Parathyroid adenoma (tissue), 2 donors: ENCODE data around the gene MNT.

Experiments
- H2AFZ ChIP-seq: fragments of 300-600 bp; sonication (generic); one replicate; pipeline ENCODE4 v1.7.0; 2017; ENCODE audit warnings: antibody characterized with exemption, mild to moderate bottlenecking
- H3K27ac ChIP-seq: fragments of 300-600 bp; sonication (generic); one replicate; pipeline ENCODE4 v1.7.0; 2017
- H3K27me3 ChIP-seq: fragments of 300-600 bp; sonication (generic); one replicate; pipeline ENCODE4 v1.7.0; 2017; ENCODE audit warnings: low read length; ENCODE audit not compliant: control insufficient read depth, insufficient read depth
- H3K36me3 ChIP-seq: fragments of 300-600 bp; sonication (generic); one replicate; pipeline ENCODE4 v1.7.0; 2017; ENCODE audit warnings: low read length; ENCODE audit not compliant: control insufficient read depth, insufficient read depth
- H3K4me1 ChIP-seq: fragments of 300-600 bp; sonication (generic); one replicate; pipeline ENCODE4 v1.7.0; 2017; ENCODE audit warnings: control low read depth
- H3K4me2 ChIP-seq: fragments of 300-600 bp; sonication (generic); one replicate; pipeline ENCODE4 v1.7.0; 2017; ENCODE audit warnings: low read length
- H3K4me3 ChIP-seq: fragments of 300-600 bp; sonication (generic); one replicate; pipeline ENCODE4 v1.7.0; 2017; ENCODE audit warnings: low read depth, low read length
- H3K79me2 ChIP-seq: fragments of 300-600 bp; sonication (generic); one replicate; pipeline ENCODE4 v1.7.0; 2017; ENCODE audit warnings: control low read depth
- H3K9ac ChIP-seq: fragments of 300-600 bp; sonication (generic); one replicate; pipeline ENCODE4 v1.7.0; 2017; ENCODE audit warnings: mild to moderate bottlenecking
- H3K9me3 ChIP-seq: fragments of 300-600 bp; sonication (generic); one replicate; pipeline ENCODE4 v1.7.0; 2017; ENCODE audit warnings: low read length; ENCODE audit not compliant: control insufficient read depth
- TF ChIP-seq, protein P1 (sequence below): fragments of 300-600 bp; sonication (generic); IDR thresholded peaks from one replicate; pipeline ENCODE4 v1.7.0; 2017; ENCODE audit warnings: antibody characterized with exemption, mild to moderate bottlenecking
- donor health status: primary hyperparathyroidism.

Gene MNT

DNA sequence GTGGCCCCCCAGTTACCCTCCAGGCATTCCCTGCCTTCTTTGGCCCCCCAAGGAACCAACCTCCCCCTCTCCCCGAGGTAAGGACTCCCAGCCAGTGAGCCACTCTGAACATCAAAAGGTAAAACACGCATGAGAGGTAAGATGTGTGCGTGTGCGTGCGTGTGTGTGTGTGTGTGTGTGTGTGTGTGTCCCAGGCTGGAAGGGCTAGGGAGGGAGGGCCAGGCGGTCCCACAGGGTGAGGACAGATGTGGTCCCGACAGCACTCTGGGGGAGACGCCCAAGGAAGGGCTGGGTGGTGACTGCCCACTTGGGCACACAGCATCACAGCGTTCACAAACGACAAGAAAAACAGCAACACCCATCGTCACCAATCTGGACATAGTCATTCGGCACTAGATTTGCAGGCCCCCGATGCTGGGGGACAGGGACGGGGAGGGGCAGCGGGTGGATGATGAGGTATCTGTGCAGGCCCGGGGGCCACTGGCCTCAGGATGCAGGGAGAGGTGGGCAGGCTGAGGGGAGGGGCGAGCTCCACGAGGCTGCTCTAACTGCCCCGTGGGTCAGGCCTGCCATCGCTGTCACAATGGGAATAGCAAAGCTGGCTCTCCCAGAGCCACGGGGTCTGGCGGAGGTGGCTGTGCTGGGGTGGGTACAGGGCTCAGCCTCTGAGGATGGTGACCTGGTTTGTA, 16.3 kb downstream of the MNT start:
- Histone ChIP-seq H3K9ac (no peak overlapping the region), H3K36me3 (no peaks in the 10 kb centered on the region), H3K27ac (peak overlapping the region; percentile 90), H3K27me3 (no peaks in the 10 kb centered on the region), H2AFZ (no peak overlapping the region), H3K79me2 (peaks cover 17% of the 10 kb centered on the region), H3K4me2 (no peak overlapping the region), H3K4me1 (peaks cover 46% of the 10 kb centered on the region), H3K4me3 (no peak overlapping the region), H3K9me3 (no peaks in the 10 kb centered on the region)
- TF ChIP-seq, protein P1, sequence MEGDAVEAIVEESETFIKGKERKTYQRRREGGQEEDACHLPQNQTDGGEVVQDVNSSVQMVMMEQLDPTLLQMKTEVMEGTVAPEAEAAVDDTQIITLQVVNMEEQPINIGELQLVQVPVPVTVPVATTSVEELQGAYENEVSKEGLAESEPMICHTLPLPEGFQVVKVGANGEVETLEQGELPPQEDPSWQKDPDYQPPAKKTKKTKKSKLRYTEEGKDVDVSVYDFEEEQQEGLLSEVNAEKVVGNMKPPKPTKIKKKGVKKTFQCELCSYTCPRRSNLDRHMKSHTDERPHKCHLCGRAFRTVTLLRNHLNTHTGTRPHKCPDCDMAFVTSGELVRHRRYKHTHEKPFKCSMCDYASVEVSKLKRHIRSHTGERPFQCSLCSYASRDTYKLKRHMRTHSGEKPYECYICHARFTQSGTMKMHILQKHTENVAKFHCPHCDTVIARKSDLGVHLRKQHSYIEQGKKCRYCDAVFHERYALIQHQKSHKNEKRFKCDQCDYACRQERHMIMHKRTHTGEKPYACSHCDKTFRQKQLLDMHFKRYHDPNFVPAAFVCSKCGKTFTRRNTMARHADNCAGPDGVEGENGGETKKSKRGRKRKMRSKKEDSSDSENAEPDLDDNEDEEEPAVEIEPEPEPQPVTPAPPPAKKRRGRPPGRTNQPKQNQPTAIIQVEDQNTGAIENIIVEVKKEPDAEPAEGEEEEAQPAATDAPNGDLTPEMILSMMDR = no peak

DNA sequence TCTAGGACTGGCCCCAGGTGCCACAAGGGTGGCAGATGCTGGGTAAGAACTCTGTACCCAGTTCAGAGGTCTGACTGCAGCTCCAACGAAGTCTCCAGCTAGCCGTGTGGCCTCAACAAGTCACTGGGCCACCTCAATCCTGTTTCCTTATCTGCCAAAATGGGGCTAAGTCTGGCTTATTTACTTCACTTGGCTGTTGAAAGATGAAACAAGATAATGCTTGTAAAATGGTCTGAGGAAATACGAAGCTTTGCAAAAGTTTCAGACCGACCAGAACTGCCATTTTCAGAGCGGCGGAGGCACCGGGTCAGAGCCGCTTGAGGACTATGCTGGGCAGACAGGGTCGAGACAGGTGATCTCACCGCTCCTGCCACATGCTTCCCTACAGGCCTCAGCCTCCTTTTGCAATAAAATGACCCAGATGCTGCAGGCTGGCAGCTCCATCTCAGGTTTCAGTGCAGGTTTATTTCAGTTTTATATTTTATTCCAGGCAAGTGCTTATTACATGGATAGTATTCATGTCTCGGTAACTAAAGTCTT, 17.2 kb downstream of the MNT start:
- Histone ChIP-seq H3K4me2 (peak overlapping the region; percentile 38), H3K4me1 (peaks cover 46% of the 10 kb centered on the region), H3K27me3 (no peaks in the 10 kb centered on the region), H3K4me3 (peak overlapping the region; percentile 33), H2AFZ (no peak overlapping the region), H3K9ac (no peak overlapping the region), H3K9me3 (no peaks in the 10 kb centered on the region), H3K27ac (peak overlapping the region; percentile 73), H3K36me3 (no peaks in the 10 kb centered on the region), H3K79me2 (peaks cover 8% of the 10 kb centered on the region)
- TF ChIP-seq, protein P1 = no peak

DNA sequence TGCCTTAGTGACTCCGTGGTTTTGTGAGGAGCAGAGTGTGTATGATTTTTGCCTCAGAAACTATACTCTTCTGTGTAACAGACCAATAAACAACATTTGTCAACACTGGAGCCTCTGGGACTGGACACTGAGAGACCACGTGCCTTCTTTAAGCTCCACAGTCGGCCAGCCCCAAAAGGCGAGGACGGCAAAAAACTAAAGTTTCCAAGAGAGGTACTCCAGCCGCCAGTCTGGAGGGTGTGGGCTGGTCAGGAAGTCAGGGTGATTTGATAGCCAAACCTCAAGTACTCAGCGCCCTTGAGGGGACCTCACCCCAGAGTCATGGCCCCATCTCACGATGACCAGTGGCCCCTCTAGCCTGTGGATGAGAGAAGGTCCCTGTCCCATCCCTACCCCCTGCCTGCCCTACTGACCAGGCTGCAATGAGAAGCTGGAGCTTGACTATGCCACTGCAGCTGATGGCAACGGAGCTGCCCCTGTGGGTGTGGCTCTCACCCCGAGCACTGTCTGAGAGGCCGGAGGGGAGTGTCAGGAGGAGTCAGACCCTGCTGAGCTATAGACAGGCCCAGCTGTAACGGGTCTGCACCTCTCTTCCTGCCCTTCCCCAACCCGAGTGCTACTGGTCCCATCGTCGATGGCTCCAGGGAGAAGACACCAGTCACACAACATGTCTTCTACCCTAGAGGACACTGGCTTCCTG, 19.8 kb downstream of the MNT start:
- TF ChIP-seq, protein P1 = no peak
- Histone ChIP-seq H3K4me1 (peaks cover 37% of the 10 kb centered on the region), H3K9ac (no peak overlapping the region), H3K27me3 (no peaks in the 10 kb centered on the region), H3K79me2 (no peaks in the 10 kb centered on the region), H3K36me3 (no peaks in the 10 kb centered on the region), H3K27ac (no peak overlapping the region), H2AFZ (no peak overlapping the region), H3K9me3 (no peaks in the 10 kb centered on the region), H3K4me3 (no peak overlapping the region), H3K4me2 (no peak overlapping the region)

DNA sequence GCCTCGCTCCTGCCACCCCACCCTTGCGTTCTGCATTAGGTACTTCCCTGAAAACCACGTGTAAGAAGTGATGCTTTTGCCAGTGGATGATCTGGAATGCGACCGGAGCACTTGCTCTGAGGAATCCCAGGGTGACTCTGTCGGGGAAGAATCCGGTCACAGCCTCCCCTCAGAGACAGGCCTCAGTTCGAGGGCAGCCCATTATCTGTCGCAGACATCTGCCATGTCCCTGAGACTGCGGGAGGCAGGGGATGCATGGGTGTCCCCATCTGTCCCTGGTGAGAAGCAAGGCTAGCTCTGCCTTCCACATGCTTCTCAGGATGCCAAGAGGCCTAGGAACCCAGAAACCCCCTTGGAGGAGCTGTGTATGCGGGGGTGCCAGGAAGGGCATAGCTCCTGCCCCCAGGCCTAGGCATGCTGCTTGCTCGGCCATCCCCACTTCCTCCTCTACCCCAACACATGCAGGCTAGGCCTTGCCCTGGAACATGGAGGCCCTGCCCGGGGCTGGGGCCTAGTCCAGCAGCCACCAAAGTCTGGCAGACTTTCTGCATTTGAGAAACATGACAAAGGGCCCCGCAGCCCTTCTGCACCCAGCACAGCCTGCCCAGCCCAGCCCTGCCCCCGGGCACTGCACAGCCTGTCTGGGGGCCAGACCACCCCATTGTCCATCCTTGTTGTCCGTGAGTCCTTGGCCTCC, 20.5 kb downstream of the MNT start:
- Histone ChIP-seq H3K36me3 (no peaks in the 10 kb centered on the region), H3K9ac (no peak overlapping the region), H3K9me3 (no peaks in the 10 kb centered on the region), H3K4me3 (no peak overlapping the region), H3K27ac (no peak overlapping the region), H2AFZ (no peak overlapping the region), H3K79me2 (no peaks in the 10 kb centered on the region), H3K4me2 (no peak overlapping the region), H3K4me1 (peaks cover 30% of the 10 kb centered on the region), H3K27me3 (no peaks in the 10 kb centered on the region)
- TF ChIP-seq, protein P1 = no peak
